Hepatocyte (in vitro differentiated cells): ENCODE results near the gene GDF15. TPM values are rescaled to one million over a fixed set of nuclear protein-coding genes. Genes with fewer than 3 reads are reported as not detected.

Source experiments
- DNase-seq: peaks from one replicate; pipeline ENCODE4 v3.0.0-alpha.2; 2016; ENCODE audit warnings: low spot score
- H2AFZ ChIP-seq: fragments of 200-600 bp; sonication (generic); 2 replicates; pipeline ENCODE4 v1.6.0; 2016; ENCODE audit warnings: antibody characterized with exemption, mild to moderate bottlenecking
- H3K27ac ChIP-seq: fragments of 200-600 bp; sonication (generic); 2 replicates; pipeline ENCODE4 v1.5.1; 2016; ENCODE audit warnings: mild to moderate bottlenecking
- H3K27me3 ChIP-seq: fragments of 200-600 bp; sonication (generic); 2 replicates; pipeline ENCODE4 v1.6.1; 2016
- H3K36me3 ChIP-seq: fragments of 200-600 bp; sonication (generic); replicated peaks from 2 replicates; pipeline ENCODE4 v1.5.1; 2016; ENCODE audit warnings: low read depth; ENCODE audit not compliant: insufficient read depth
- H3K4me1 ChIP-seq: fragments of 200-600 bp; sonication (generic); 2 replicates; pipeline ENCODE4 v1.5.1; 2016; ENCODE audit warnings: mild to moderate bottlenecking, moderate library complexity; ENCODE audit not compliant: insufficient read depth
- H3K4me2 ChIP-seq: fragments of 200-600 bp; sonication (generic); 2 replicates; pipeline ENCODE4 v1.6.0; 2016
- H3K4me3 ChIP-seq: fragments of 200-600 bp; sonication (generic); 2 replicates; pipeline ENCODE4 v1.5.1; 2016; ENCODE audit warnings: mild to moderate bottlenecking
- H3K79me2 ChIP-seq: fragments of 200-600 bp; sonication (generic); 2 replicates; pipeline ENCODE4 v1.6.0; 2017; ENCODE audit warnings: mild to moderate bottlenecking
- H3K9me2 ChIP-seq: fragments of 200-600 bp; sonication (generic); replicated peaks from 2 replicates; pipeline ENCODE4 v1.6.0; 2017; ENCODE audit warnings: mild to moderate bottlenecking; ENCODE audit not compliant: insufficient read depth
- H3K9me3 ChIP-seq: fragments of 200-600 bp; sonication (generic); 2 replicates; pipeline ENCODE4 v1.5.1; 2016; ENCODE audit warnings: low read depth, mild to moderate bottlenecking
- H4K20me1 ChIP-seq: fragments of 200-600 bp; sonication (generic); 2 replicates; pipeline ENCODE4 v1.6.0; 2016; ENCODE audit warnings: mild to moderate bottlenecking; ENCODE audit not compliant: insufficient read depth, poor library complexity, severe bottlenecking
- EZH2 ChIP-seq: fragments of 200-600 bp; sonication (generic); IDR thresholded peaks from 2 replicates; pipeline ENCODE4 v1.6.1; 2016; ENCODE audit warnings: antibody characterized with exemption, mild to moderate bottlenecking, borderline replicate concordance
- EZH2phosphoT487 ChIP-seq: fragments of 200-600 bp; sonication (generic); IDR thresholded peaks from one replicate; pipeline ENCODE4 v1.6.1; 2018; ENCODE audit warnings: antibody characterized with exemption, mild to moderate bottlenecking, low read depth, moderate library complexity; ENCODE audit not compliant: unreplicated experiment, severe bottlenecking
- WGBS: methylation state at CpG from one replicate; pipeline ENCODE4 v1.1.6; 2016; ENCODE audit warnings: low lambda C conversion rate; ENCODE audit errors: missing lambda C conversion rate; 5-methylcytosine and 5-hydroxymethylcytosine counted together
- polyA plus RNA-seq: library from polyadenylated mRNA; unstranded; fragments of >200 nt; fragmentation: Nextera tagmentation; extraction: Ambion mirVana; gene quantifications from 2 replicates; pipeline ENCODE4 v1.2.1, GENCODE V29; 2016
- total RNA-seq: library from RNA; depleted of rRNA; stranded (reverse); fragments of >200 nt; gene quantifications from 2 replicates; pipeline ENCODE4 v1.2.3, GENCODE V29; 2014
- TF ChIP-seq, protein P1 (sequence below): fragments of 200-600 bp; sonication (generic); IDR thresholded peaks from 2 replicates; pipeline ENCODE4 v1.5.1; 2016; ENCODE audit warnings: antibody characterized with exemption, mild to moderate bottlenecking; ENCODE audit not compliant: poor library complexity

GDF15 gene
- total and polyA plus RNA-seq, 2 experiments from 2014 or later = 123 to 175 TPM

DNA sequence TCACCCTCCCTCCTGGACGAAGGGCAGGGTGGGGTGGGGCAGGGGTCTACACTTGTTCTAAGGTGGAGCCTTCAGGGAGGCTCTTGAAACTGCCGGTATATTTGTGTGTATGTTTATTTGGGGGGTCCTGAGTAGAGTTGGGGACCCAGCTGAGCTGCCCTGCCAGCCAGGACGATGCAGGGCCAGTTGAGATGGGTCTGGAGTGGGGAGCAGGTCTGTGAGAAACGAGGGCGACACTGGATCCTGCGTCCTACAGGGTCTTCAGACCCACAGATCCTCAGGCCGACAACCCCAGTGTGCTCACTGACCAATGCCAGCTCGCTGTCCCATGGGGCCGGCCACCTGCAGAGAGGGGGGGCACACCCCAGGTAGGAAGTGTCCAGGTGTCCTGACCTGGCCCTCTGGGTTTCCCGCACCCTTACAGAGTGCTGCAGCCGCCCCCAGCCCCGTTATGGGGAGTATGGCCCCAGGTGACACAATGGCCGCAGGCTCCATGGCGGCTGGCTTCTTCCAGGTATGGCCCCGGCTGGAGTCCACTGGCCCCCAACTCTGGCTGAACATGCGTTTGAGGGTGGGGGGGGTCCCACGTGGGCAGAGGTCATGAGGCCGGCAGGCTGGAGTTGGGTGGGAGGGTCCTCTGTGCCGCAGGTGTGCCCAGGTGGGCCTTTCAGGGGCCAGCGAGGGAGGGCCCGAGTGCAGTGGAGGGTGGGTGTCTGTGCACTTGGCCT, 44.6 kb downstream of the GDF15 start:
- no peak for DNase-seq
- no peak overlapping the region for H3K4me3 ChIP-seq

DNA sequence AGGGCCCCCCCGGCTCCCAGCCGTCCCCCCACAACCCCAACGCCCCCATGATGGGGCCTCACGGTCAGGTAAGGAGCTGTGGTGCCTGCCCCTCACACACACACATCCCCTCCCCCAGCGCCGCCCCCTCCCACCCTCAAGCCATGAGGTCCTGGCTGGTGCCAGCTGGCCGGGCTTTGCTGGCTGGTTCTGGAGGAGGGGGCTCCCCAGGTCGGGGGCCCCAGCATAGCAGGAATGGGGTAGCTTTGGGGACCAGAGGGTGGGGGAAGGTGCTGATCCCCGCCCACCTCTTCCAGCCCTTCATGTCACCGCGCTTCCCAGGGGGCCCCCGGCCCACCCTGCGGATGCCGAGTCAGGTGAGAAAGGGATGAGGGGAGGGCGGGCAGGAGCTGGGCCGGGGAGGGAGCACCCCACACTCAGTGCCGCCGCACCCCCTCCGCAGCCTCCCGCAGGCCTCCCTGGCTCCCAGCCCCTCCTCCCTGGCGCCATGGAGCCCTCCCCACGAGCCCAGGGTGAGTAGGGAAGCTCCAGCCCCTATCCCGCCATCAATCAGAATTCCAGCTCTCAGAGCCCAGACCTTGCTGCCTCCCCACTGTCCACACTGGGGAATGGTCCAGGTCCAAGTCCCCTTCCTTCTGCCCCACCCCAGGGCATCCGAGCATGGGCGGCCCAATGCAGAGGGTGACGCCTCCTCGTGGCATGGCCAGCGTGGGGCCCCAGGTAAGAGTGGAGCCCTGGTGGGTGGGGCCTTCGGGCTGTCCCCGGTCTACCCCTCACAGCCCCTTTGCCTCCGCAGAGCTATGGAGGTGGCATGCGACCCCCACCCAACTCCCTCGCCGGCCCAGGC, 45.6 kb downstream of the GDF15 start:
- peaks cover 43% of the 10 kb centered on the region for H3K4me1 ChIP-seq
- no peak overlapping the region for H3K4me2 ChIP-seq
- no peaks in the 10 kb centered on the region for H4K20me1 ChIP-seq
- no peak for TF ChIP-seq EZH2phosphoT487
- TF ChIP-seq EZH2 = no peak
- TF ChIP-seq, protein P1, sequence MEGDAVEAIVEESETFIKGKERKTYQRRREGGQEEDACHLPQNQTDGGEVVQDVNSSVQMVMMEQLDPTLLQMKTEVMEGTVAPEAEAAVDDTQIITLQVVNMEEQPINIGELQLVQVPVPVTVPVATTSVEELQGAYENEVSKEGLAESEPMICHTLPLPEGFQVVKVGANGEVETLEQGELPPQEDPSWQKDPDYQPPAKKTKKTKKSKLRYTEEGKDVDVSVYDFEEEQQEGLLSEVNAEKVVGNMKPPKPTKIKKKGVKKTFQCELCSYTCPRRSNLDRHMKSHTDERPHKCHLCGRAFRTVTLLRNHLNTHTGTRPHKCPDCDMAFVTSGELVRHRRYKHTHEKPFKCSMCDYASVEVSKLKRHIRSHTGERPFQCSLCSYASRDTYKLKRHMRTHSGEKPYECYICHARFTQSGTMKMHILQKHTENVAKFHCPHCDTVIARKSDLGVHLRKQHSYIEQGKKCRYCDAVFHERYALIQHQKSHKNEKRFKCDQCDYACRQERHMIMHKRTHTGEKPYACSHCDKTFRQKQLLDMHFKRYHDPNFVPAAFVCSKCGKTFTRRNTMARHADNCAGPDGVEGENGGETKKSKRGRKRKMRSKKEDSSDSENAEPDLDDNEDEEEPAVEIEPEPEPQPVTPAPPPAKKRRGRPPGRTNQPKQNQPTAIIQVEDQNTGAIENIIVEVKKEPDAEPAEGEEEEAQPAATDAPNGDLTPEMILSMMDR = no peak
- H3K4me3 ChIP-seq = no peak overlapping the region
- H3K9me2 ChIP-seq = no peaks in the 10 kb centered on the region
- H2AFZ ChIP-seq = no peak overlapping the region
- no peak overlapping the region for H3K27ac ChIP-seq
- no peaks in the 10 kb centered on the region for H3K36me3 ChIP-seq
- no peaks in the 10 kb centered on the region for H3K9me3 ChIP-seq
- no peaks in the 10 kb centered on the region for H3K27me3 ChIP-seq
- H3K79me2 ChIP-seq = peaks cover 29% of the 10 kb centered on the region
- no peak for DNase-seq
- WGBS = 85% methylated on average over 13 of the region's 34 CpGs

More for the DNA sequence above, 44.6 kb downstream of the GDF15 start:
- Histone ChIP-seq H3K36me3 (no peaks in the 10 kb centered on the region), H3K4me1 (peaks cover 42% of the 10 kb centered on the region), H3K9me2 (no peaks in the 10 kb centered on the region), H3K4me2 (peak overlapping the region; percentile 78), H3K27me3 (no peaks in the 10 kb centered on the region), H3K27ac (no peak overlapping the region), H3K79me2 (peaks cover 33% of the 10 kb centered on the region), H2AFZ (no peak overlapping the region), H4K20me1 (peaks cover 6% of the 10 kb centered on the region), H3K9me3 (no peaks in the 10 kb centered on the region)
- TF ChIP-seq EZH2 (no peak), EZH2phosphoT487 (no peak)
- TF ChIP-seq, protein P1 = no peak
- WGBS = 87% methylated on average over 17 of the region's 21 CpGs

DNA sequence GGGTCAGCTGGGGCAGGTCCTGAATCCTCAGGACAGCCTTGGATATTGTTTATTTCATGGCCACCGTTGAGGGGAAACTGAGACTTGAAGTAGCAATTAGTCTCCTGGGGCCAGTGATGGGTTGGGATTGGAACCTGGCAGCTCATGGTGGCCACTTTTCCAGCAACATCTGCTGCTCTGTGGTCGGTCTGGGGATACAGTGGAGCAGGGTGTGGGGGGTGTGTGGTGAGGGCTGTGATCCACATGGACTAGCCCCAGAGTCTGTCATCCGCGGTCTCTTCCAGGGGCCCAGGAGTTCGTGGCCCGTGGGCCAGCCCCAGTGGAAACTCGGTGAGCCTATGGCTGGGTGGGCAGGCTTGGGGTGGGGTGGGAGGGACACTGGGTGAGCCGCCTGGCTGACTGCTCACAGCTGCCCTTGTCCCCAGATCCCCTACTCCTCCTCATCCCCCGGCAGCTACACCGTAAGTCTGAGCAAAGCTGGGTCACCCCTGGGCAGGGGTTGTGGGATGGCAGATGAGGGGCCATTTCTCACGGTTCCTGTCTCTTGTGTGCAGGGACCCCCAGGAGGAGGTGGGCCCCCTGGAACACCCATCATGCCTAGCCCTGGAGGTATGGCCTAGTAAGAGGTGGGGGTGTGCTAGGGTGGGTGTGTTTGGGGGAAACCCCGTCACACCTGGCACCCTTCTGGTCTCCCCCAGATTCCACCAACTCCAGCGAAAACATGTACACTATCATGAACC, 46.5 kb downstream of the GDF15 start:
- peak overlapping the region; percentile 96 for H3K4me2 ChIP-seq
- H3K79me2 ChIP-seq = peaks cover 29% of the 10 kb centered on the region
- no peaks in the 10 kb centered on the region for H3K9me3 ChIP-seq
- peak overlapping the region; percentile 85 for H3K27ac ChIP-seq
- H3K27me3 ChIP-seq = no peaks in the 10 kb centered on the region
- DNase-seq = no peak
- H3K4me1 ChIP-seq = peaks cover 48% of the 10 kb centered on the region
- TF ChIP-seq EZH2phosphoT487 = no peak
- no peak for TF ChIP-seq EZH2
- TF ChIP-seq, protein P1 = no peak
- H2AFZ ChIP-seq = no peak overlapping the region
- WGBS = 80% methylated on average over 13 of the region's 13 CpGs
- H3K9me2 ChIP-seq = no peaks in the 10 kb centered on the region
- H4K20me1 ChIP-seq = no peaks in the 10 kb centered on the region
- peak overlapping the region; percentile 42 for H3K4me3 ChIP-seq
- H3K36me3 ChIP-seq = no peaks in the 10 kb centered on the region
